ENCODE data around the gene SIT1.

The SIT1 gene
- 18.8 to 38.0 (median 25.8) reads per million in 4 donors for total RNA-seq

- peak in 2 of 5 donors; percentile 40 to 45 for DNase-seq
These were observed at the start of gene SIT1 for GRCh38 chr9:35650341-35651158. Gene SIT1, minus strand, starts transcription at chr9:35650931. Its CDS starts 78 bp downstream, at chr9:35650853.

- no peak for DNase-seq
These were observed 49.3 kb upstream of the SIT1 start for GRCh38 chr9:35700031-35700430.

GRCh38 chr9:35698231-35698630, 47.5 kb upstream of the SIT1 start:
- DNase-seq: no peak

- DNase-seq: no peak
These were observed 46.8 kb upstream of the SIT1 start for GRCh38 chr9:35697486-35697885.

GRCh38 chr9:35696520-35697215, 45.9 kb upstream of the SIT1 start:
- DNase-seq: peak in 3 of 5 donors; percentile 35 to 41 (median 40)

- no peak for DNase-seq
These were observed 45.2 kb upstream of the SIT1 start for GRCh38 chr9:35695943-35696401.

- DNase-seq: no peak
These were observed 41.1 kb upstream of the SIT1 start for GRCh38 chr9:35691757-35692301.

GRCh38 chr9:35691334-35691650, 40.6 kb upstream of the SIT1 start:
- no peak for DNase-seq

- peak in 2 of 5 donors; percentile 28 to 29 for DNase-seq
These were observed 40.0 kb upstream of the SIT1 start for GRCh38 chr9:35690614-35691333.

GRCh38 chr9:35690294-35690613, 39.5 kb upstream of the SIT1 start:
- DNase-seq: no peak

GRCh38 chr9:35689542-35690293, 39.0 kb upstream of the SIT1 start, which contains the start of gene TPM2:
Gene TPM2, minus strand, starts transcription at chr9:35689925. Its CDS starts 108 bp downstream, at chr9:35689817.
- DNase-seq: no peak

- DNase-seq: peak in 1 of 5 donors; percentile 27
These were observed 38.1 kb upstream of the SIT1 start for GRCh38 chr9:35688558-35689541.

GRCh38 chr9:35687972-35688557, 37.3 kb upstream of the SIT1 start:
- DNase-seq: no peak

GRCh38 chr9:35687306-35687705, 36.6 kb upstream of the SIT1 start:
- DNase-seq: no peak

GRCh38 chr9:35686222-35687203, 35.8 kb upstream of the SIT1 start:
- DNase-seq: no peak

GRCh38 chr9:35685506-35685905, 34.8 kb upstream of the SIT1 start:
- no peak for DNase-seq

GRCh38 chr9:35684921-35685320, 34.2 kb upstream of the SIT1 start:
- DNase-seq: no peak

GRCh38 chr9:35683323-35683722, 32.6 kb upstream of the SIT1 start:
- DNase-seq: no peak
